ENCODE data around the gene ZSCAN9.

The ZSCAN9 gene

GRCh38 chr6:28225056-28225834 lies at the start of gene ZSCAN9:
Gene ZSCAN9 (plus strand): TSS chr6:28225275. CDS start chr6:28227085, 1,810 bp downstream.
- ATAC-seq = peak; percentile 82
- Mint-ChIP-seq H3K9me3 (peaks cover 2% of the 10 kb centered on the region), H3K4me3 (peak within 1 kb of the TSS; percentile 77), H3K4me1 (no peaks in the 10 kb centered on the region), H3K27ac (peak within 1 kb of the TSS; percentile 84), H3K36me3 (peaks cover 23% of the 10 kb centered on the region)
- peak; percentile 29 to 76 for DNase-seq (ENCODE audit: low spot score in 2 of 2)

DNA sequence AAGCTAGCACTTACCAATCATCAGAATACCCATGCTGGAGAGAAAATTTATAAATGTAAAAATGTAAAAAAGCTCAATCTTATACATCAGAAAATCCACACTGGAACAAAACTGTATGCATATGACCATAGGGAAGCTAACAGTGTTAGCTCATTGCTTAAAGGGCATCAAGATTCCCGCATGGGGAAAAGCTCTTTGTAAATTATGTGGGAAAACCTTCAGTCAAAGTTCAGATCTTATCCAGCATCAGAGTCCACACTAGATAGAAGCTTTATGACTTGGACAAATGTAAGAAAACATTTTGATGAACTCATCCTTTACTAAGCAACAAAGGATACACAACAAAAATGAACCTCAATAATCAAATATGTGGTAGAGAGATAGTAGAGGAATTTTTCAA lies 48.7 kb upstream of the ZSCAN9 start:
- no peak overlapping the region for H3K27ac Mint-ChIP-seq
- H3K36me3 Mint-ChIP-seq = no peaks in the 10 kb centered on the region
- DNase-seq (ENCODE audit: low spot score in 2 of 2) (no peak), ATAC-seq (no peak)
- H3K4me1 Mint-ChIP-seq = no peaks in the 10 kb centered on the region
- no peak overlapping the region for H3K4me3 Mint-ChIP-seq
- no peaks in the 10 kb centered on the region for H3K9me3 Mint-ChIP-seq

GRCh38 chr6:28182255-28182654 lies 42.8 kb upstream of the ZSCAN9 start:
- Mint-ChIP-seq H3K4me3 (no peak overlapping the region), H3K27ac (no peak overlapping the region), H3K9me3 (peaks cover 15% of the 10 kb centered on the region), H3K4me1 (no peaks in the 10 kb centered on the region), H3K36me3 (no peaks in the 10 kb centered on the region)
- DNase-seq (ENCODE audit: low spot score in 2 of 2) (no peak), ATAC-seq (no peak)

DNA sequence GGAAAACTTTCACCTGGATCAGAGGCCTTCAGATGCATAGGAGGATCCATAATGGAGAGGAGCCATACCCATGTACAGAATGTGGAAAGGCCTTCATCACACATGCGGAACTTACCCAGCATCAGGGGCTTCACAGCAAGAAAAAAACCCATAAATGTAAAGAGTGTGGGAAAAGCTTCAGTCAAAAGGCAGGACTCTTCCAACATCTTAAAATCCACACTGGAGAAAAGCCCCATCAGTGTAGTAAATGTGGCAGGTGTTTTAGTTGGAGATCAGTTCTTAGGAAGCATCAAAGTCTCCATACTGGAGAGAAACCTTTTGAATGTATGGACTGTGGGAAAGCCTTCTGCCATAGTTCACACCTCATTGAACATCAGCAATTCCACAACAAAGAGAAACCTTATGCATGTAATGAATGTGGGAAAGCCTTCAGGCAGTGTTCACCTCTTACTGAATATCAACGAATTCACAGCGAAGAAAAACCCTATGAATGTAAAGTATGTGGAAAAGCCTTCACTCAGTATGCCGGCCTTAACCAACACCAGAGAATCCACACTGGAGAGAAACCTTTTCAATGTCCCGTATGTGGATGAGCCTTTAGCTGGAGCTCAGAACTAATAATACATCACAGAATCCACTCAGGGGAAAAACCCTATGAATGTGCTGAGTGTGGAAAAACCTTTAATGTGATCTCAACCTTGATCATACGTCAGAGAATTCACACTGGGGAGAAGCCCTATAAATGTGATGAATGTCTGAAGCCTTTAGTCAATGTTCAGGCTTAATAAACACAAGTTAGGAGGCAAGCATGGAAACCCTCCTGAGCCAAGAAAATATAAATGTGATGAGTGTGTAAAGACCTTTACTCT lies 36.7 kb upstream of the ZSCAN9 start:
- Mint-ChIP-seq H3K36me3 (no peaks in the 10 kb centered on the region), H3K4me3 (no peak overlapping the region), H3K27ac (no peak overlapping the region), H3K4me1 (no peaks in the 10 kb centered on the region), H3K9me3 (peaks cover 37% of the 10 kb centered on the region)
- DNase-seq (ENCODE audit: low spot score in 2 of 2) (no peak), ATAC-seq (no peak)

DNA sequence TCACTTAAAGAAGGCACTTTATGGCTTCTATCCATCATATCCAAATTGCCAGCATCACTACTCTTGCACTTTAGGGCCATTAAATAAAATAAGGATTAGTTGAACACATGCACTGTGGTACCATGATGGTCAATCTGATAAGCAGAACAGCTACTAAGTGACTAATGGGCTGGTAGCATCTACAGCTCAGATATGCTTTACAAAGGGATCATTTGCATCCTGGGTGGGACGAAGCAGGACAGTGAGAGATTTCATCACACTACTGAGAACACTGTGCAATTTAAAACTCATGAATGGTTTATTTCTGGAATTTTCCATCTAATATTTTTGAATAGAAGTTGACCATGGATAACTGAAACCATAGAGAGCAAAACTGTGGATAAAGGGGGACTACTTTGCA lies 25.1 kb upstream of the ZSCAN9 start:
- ATAC-seq (no peak), DNase-seq (ENCODE audit: low spot score in 2 of 2) (no peak)
- H3K9me3 Mint-ChIP-seq = peaks cover 13% of the 10 kb centered on the region
- no peaks in the 10 kb centered on the region for H3K4me1 Mint-ChIP-seq
- no peaks in the 10 kb centered on the region for H3K36me3 Mint-ChIP-seq
- no peak overlapping the region for H3K4me3 Mint-ChIP-seq
- no peak overlapping the region for H3K27ac Mint-ChIP-seq

DNA sequence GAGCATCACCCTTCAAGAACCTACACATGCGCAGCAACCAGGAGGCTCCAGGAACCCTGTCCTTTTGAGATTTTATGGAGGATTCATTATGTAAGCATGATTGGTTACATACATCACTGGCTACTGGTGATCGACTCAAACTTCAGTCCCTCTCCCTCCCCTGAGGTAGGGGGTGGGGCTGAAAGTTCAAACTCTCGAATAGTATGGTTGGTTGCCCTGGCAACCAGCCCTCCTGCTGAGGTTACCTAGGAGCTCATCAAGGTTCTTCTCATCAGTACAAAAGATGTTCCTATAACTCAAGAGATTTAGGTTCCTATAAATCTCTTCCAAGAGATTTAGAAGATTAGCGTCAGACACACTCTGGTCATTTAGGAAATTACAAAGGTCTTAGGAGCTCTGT lies 21.9 kb upstream of the ZSCAN9 start:
- ATAC-seq (no peak), DNase-seq (ENCODE audit: low spot score in 2 of 2) (no peak)
- H3K4me1 Mint-ChIP-seq = peaks cover 10% of the 10 kb centered on the region
- no peak overlapping the region for H3K27ac Mint-ChIP-seq
- no peak overlapping the region for H3K4me3 Mint-ChIP-seq
- peaks cover 2% of the 10 kb centered on the region for H3K36me3 Mint-ChIP-seq
- peaks cover 5% of the 10 kb centered on the region for H3K9me3 Mint-ChIP-seq

- H3K9me3 Mint-ChIP-seq = no peaks in the 10 kb centered on the region
Measured at GRCh38 chr6:28205879-28206278, 19.2 kb upstream of the ZSCAN9 start.

GRCh38 chr6:28206527-28206926 lies 18.5 kb upstream of the ZSCAN9 start:
- H3K4me1 Mint-ChIP-seq = peaks cover 17% of the 10 kb centered on the region
- no peak for DNase-seq (ENCODE audit: low spot score in 2 of 2)
- no peak overlapping the region for H3K4me3 Mint-ChIP-seq
- H3K9me3 Mint-ChIP-seq = no peaks in the 10 kb centered on the region
- no peak overlapping the region for H3K27ac Mint-ChIP-seq
- ATAC-seq = no peak
- H3K36me3 Mint-ChIP-seq = peaks cover 7% of the 10 kb centered on the region

More at GRCh38 chr6:28205879-28206278, 19.2 kb upstream of the ZSCAN9 start:
- Mint-ChIP-seq H3K27ac (no peak overlapping the region), H3K4me3 (no peak overlapping the region), H3K36me3 (peaks cover 7% of the 10 kb centered on the region), H3K4me1 (peaks cover 15% of the 10 kb centered on the region)
- ATAC-seq = no peak
- no peak for DNase-seq (ENCODE audit: low spot score in 2 of 2)

GRCh38 chr6:28206928-28207509 lies 18.1 kb upstream of the ZSCAN9 start:
- peaks cover 22% of the 10 kb centered on the region for H3K4me1 Mint-ChIP-seq
- no peaks in the 10 kb centered on the region for H3K9me3 Mint-ChIP-seq
- H3K4me3 Mint-ChIP-seq = peak overlapping the region; percentile 66
- H3K36me3 Mint-ChIP-seq = peaks cover 7% of the 10 kb centered on the region
- no peak overlapping the region for H3K27ac Mint-ChIP-seq
- ATAC-seq (no peak), DNase-seq (ENCODE audit: low spot score in 2 of 2) (no peak)

DNA sequence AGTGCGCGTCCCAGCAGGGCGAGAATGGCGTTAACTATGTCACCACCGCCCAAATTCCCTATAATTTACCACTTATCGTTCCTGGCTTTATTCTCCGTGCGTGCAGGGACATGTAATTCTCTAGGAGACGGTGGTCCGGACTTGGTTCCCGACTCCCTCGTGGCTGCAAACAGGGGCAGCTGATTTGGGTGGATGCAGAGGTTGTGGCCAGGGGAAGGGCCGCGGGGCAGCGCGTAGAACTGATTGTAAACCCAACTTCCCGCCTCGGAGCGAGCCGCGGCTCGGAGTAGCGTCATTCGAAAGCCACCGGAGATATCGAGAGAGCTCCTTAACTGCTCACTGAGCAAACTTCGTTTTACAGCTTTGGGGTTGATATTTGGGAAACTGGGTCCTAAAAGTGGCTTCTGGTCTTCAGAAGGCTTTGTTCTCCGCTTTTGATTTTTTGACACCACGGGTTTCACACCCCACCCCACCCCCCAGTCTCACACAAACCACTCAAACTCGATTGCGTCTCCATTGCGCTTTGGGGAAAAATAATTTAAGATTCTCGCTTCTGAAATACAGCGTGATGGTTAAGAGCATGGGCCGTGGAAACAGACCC lies 17.5 kb upstream of the ZSCAN9 start:
- peaks cover 12% of the 10 kb centered on the region for H3K36me3 Mint-ChIP-seq
- H3K4me1 Mint-ChIP-seq = peaks cover 27% of the 10 kb centered on the region
- no peaks in the 10 kb centered on the region for H3K9me3 Mint-ChIP-seq
- H3K4me3 Mint-ChIP-seq = peak overlapping the region; percentile 66
- H3K27ac Mint-ChIP-seq = no peak overlapping the region
- ATAC-seq = peak; percentile 73
- peak in 1 of 2 donors; percentile 58 for DNase-seq (ENCODE audit: low spot score in 2 of 2)

DNA sequence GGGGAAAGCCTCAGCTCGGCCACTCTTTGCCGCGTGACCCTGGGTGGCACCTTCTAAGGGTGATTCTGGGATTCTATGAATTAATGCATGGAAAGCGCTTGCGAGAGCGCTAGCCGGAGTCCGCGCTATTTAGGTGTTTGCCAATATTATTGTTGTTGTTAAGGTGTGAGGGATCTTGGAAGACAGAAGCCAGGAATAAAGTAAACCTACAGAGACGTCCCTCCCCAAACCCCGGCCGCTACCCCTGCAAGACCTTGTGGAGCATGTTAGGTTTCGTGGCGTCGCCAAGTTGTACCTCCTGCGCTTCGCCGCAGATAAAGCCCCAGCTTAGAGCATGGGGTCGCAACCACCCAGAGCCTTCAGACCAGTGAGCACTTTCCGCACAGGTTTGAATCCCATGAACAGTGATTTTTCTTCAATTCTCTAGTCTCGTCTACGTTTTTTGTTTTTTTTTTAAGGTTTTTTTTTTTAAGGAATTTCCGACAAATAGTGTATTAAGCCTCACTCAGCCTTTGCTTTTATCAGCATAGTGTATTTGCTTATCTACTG lies 16.9 kb upstream of the ZSCAN9 start:
- H3K27ac Mint-ChIP-seq = no peak overlapping the region
- DNase-seq (ENCODE audit: low spot score in 2 of 2) (no peak), ATAC-seq (no peak)
- H3K36me3 Mint-ChIP-seq = peaks cover 17% of the 10 kb centered on the region
- no peaks in the 10 kb centered on the region for H3K9me3 Mint-ChIP-seq
- peak overlapping the region; percentile 66 for H3K4me3 Mint-ChIP-seq
- peaks cover 33% of the 10 kb centered on the region for H3K4me1 Mint-ChIP-seq

- peaks cover 35% of the 10 kb centered on the region for H3K4me1 Mint-ChIP-seq
- peaks cover 17% of the 10 kb centered on the region for H3K36me3 Mint-ChIP-seq
- ATAC-seq (no peak), DNase-seq (ENCODE audit: low spot score in 2 of 2) (no peak)
- H3K9me3 Mint-ChIP-seq = no peaks in the 10 kb centered on the region
- no peak overlapping the region for H3K4me3 Mint-ChIP-seq
- H3K27ac Mint-ChIP-seq = no peak overlapping the region
Measured at GRCh38 chr6:28209753-28210535, 15.1 kb upstream of the ZSCAN9 start.

DNA sequence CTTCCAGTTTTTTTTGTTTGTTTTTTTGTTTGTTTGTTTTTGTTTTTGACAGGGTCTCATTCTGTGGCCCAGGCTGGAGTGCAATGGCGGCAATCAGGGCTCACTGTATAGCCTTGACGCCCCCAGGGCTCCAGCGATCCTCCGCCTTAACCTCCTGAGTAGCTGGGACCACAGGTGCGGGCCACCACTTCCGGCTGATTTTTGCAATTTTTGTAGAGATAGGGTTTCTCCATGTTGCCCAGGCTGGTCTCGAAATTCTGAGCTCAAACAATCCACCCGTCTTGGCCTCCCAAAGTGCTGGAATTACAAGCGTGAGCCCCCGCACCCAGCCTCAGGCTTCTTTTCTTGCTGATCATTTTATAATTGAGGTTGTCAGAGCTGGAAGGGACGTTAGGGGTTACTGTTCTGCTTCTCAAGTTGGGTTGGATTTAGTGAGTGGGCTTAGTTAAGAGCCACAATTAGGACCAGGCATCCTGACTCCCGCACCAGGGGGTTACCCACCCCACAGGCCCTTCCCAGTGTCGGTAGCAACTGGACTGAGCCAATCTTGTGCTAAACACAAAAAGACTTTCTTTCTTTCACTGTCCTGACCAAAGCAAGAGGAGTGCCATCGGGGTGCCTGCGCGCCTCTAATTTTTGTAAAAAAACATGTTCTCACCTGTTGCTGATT lies 13.1 kb upstream of the ZSCAN9 start:
- Mint-ChIP-seq H3K9me3 (no peaks in the 10 kb centered on the region), H3K4me1 (peaks cover 35% of the 10 kb centered on the region), H3K4me3 (peak overlapping the region; percentile 60), H3K36me3 (peaks cover 17% of the 10 kb centered on the region), H3K27ac (peak overlapping the region; percentile 86)
- no peak for DNase-seq (ENCODE audit: low spot score in 2 of 2)
- ATAC-seq = peak; percentile 14

Measured in stimulated activated effector memory CD8-positive, alpha-beta T cell treated with anti-CD3 and anti-CD28 coated beads, Interleukin-12 subunit alpha, Interleukin-12 subunit beta, amount 100 ng/mL, for 72 hours (primary cell).